ENCODE results near the gene PHF23.

The PHF23 gene

GRCh38 chr17:7207120-7208001 lies 31.9 kb downstream of the PHF23 start:
- no peak for DNase-seq (ENCODE audit: extremely low spot score)
- ChIA-PET CTCF (interaction anchor here (2.2 kb wide), 1 partner anchor 13 kb away, joined by 6 read pairs; the partner anchor contains the start of genes ACADVL and DLG4), POLR2A (no interaction called here)
- TF ChIP-seq CTCF (IDR thresholded peaks at IDR 0.05; ENCODE audit: control extremely low read depth, extremely low read depth, low read depth, missing control alignments): no peak

GRCh38 chr17:7205561-7205960 lies 33.7 kb downstream of the PHF23 start:
- TF ChIP-seq CTCF (IDR thresholded peaks at IDR 0.05; ENCODE audit: control extremely low read depth, extremely low read depth, low read depth, missing control alignments): no peak
- ChIA-PET CTCF (no interaction called here), POLR2A (no interaction called here)
- DNase-seq (ENCODE audit: extremely low spot score): no peak

DNA sequence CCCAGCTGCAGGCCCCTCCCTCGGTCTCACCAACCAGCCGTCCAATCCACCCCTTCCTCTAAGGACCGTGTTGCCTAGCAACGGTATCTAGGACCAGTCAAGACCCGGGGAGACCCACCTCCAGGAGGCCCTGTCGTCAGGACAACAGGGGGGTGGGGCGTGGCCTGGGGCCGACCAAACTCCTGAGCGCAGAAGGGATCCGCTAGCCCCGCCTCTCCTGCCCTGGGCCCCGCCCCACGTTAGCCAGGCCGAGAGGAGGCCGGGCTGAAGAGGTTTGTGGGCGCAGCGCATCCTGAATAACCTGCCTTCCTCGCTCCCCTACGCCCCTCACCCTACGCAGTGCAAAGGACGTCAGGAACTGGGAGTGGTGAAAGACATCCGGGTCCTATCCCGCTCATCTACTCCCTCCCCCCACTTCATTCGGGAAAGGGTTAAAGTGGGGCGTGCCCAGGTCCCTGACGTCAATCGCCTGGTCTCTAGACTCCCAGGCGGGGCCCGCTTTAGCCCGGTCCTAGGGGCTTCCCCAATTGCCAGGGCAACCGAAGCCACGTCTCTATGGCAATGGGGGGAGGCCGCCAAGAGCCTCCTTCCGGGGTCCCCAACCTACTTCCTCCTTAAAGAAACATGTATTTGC lies 34.3 kb downstream of the PHF23 start:
- CTCF ChIA-PET: no interaction called here
- no peak for TF ChIP-seq CTCF (IDR thresholded peaks at IDR 0.05; ENCODE audit: control extremely low read depth, extremely low read depth, low read depth, missing control alignments)
- peak; percentile 96 for DNase-seq (ENCODE audit: extremely low spot score)
- POLR2A ChIA-PET: no interaction called here

- ChIA-PET CTCF (no interaction called here), POLR2A (no interaction called here)
- TF ChIP-seq CTCF (IDR thresholded peaks at IDR 0.05; ENCODE audit: control extremely low read depth, extremely low read depth, low read depth, missing control alignments): no peak
- DNase-seq (ENCODE audit: extremely low spot score): no peak
Measured at GRCh38 chr17:7204336-7204735, 34.9 kb downstream of the PHF23 start.

- no peak for DNase-seq (ENCODE audit: extremely low spot score)
- TF ChIP-seq CTCF (IDR thresholded peaks at IDR 0.05; ENCODE audit: control extremely low read depth, extremely low read depth, low read depth, missing control alignments): no peak
- ChIA-PET CTCF (no interaction called here), POLR2A (no interaction called here)
Measured at GRCh38 chr17:7203391-7203790, 35.9 kb downstream of the PHF23 start.

DNA sequence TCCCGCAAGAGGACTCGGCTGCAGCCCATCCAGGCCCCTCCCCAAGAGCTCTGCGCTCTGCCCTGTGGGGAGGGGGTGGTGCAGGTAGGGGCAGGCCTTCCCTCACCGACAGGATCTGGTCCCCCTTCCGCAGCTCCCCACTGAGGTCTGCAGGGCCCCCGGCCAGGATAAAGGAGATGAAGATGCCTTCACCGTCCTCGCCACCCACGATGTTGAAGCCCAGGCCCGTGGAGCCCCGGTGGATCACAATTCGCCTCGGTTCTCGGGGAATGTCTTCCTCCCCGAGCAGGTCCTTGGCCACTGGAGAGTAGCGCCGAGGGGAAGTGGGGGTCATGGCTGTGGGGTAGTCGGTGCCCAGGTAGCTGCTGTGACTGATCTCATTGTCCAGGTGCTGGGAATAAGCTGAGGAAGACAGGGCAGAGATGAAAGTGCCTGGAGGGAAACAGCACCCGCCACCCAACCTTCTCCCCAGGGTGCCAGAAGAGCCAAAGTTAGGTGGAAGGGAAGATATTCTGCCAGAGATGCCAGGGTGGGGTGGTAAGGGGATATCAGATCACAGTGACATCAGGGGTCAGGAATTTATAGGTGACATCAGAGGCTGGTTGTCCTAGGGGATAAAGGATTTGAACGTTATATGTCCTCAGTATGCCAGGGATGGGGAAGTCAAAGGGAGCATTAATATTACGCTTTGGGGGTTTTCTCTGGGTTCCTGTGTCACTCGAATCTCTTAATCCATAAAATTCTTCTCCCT lies 42.4 kb downstream of the PHF23 start:
- no peak for TF ChIP-seq CTCF (IDR thresholded peaks at IDR 0.05; ENCODE audit: control extremely low read depth, extremely low read depth, low read depth, missing control alignments)
- ChIA-PET POLR2A (no interaction called here), CTCF (interaction anchor here (0.9 to 2.5 kb wide), 2 partner anchors 9 to 20 kb away, joined by 3 to 9 read pairs; no protein-coding TSS in a partner anchor)

More for the DNA sequence above, 42.4 kb downstream of the PHF23 start:
- DNase-seq (ENCODE audit: extremely low spot score): no peak
